PC-9 (cell line): ENCODE results near the gene DUSP18. TPM values are rescaled to one million over a fixed set of nuclear protein-coding genes. Genes with fewer than 3 reads are reported as not detected.

Experiments
- BruUV-seq: library from RNA; stranded (reverse); fragments of 400-500 nt; replicated peaks from 2 replicates; lab custom pipeline; 2021; lab: Mats Ljungman, UMichigan
- CTCF ChIA-PET: fragments of 300-600 bp; sonication (Branson Sonifier 250); formaldehyde crosslinking; loops from one replicate; lab custom pipeline; 2022; ENCODE audit warnings: antibody characterized with exemption; lab: Charles Lee
- POLR2A ChIA-PET: fragments of 300-600 bp; sonication (Branson Sonifier 250); formaldehyde crosslinking; loops from one replicate; lab custom pipeline; 2022; ENCODE audit warnings: antibody characterized with exemption; ENCODE audit not compliant: unreplicated experiment; lab: Charles Lee
- DNase-seq, 2 experiments: peaks; one replicate each; pipeline versions ENCODE4 v3.0.0 to v3.0.0-alpha.2; 2015 to 2022; ENCODE audit warnings: mixed read lengths in 1 of 2
- H2AFZ ChIP-seq: fragments of 200-600 bp; sonication (generic); 2 replicates; pipeline ENCODE4 v1.8.1; 2017; ENCODE audit warnings: antibody characterized with exemption
- H3F3A ChIP-seq: fragments of 200-600 bp; sonication (generic); 2 replicates; pipeline ENCODE4 v1.8.1; 2017; ENCODE audit warnings: antibody characterized with exemption, mild to moderate bottlenecking, low read depth; ENCODE audit not compliant: insufficient read depth
- H3K27ac ChIP-seq: fragments of 200-600 bp; sonication (generic); 2 replicates; pipeline ENCODE4 v1.6.1; 2016; ENCODE audit warnings: mixed run types
- H3K27me3 ChIP-seq: fragments of 200-600 bp; sonication (generic); 2 replicates; pipeline ENCODE4 v1.6.1; 2016; ENCODE audit warnings: low read depth, mixed run types; ENCODE audit not compliant: insufficient read depth
- H3K36me3 ChIP-seq: fragments of 200-600 bp; sonication (generic); 2 replicates; pipeline ENCODE4 v1.6.1; 2016; ENCODE audit warnings: low read depth, mixed run types
- H3K4me1 ChIP-seq: fragments of 200-600 bp; sonication (generic); replicated peaks from 2 replicates; pipeline ENCODE4 v1.6.1; 2016; ENCODE audit warnings: mixed run types; ENCODE audit not compliant: insufficient read depth
- H3K4me2 ChIP-seq: fragments of 200-600 bp; sonication (generic); 2 replicates; pipeline ENCODE4 v1.6.1; 2017; ENCODE audit warnings: mixed run types
- H3K4me3 ChIP-seq: fragments of 200-600 bp; sonication (generic); 2 replicates; pipeline ENCODE4 v1.6.1; 2016; ENCODE audit warnings: mixed run types
- H3K79me2 ChIP-seq: fragments of 200-600 bp; sonication (generic); 2 replicates; pipeline ENCODE4 v1.6.1; 2017; ENCODE audit warnings: low read depth, mixed run types
- H3K9me2 ChIP-seq: fragments of 200-600 bp; sonication (generic); 2 replicates; pipeline ENCODE4 v1.8.1; 2017; ENCODE audit warnings: mild to moderate bottlenecking; ENCODE audit not compliant: insufficient read depth
- H3K9me3 ChIP-seq: fragments of 200-600 bp; sonication (generic); 2 replicates; pipeline ENCODE4 v1.8.1; 2016; ENCODE audit warnings: low read depth; ENCODE audit not compliant: insufficient read depth
- H4K20me1 ChIP-seq: fragments of 200-600 bp; sonication (generic); 2 replicates; pipeline ENCODE4 v1.8.1; 2017; ENCODE audit not compliant: insufficient read depth
- CTCF ChIP-seq: fragments of 200-600 bp; sonication (generic); conservative IDR thresholded peaks from 2 replicates; pipeline ENCODE4 v1.6.1; 2017; ENCODE audit warnings: mixed run types, antibody characterized with exemption, mild to moderate bottlenecking, moderate library complexity
- EZH2 ChIP-seq: fragments of 200-600 bp; sonication (generic); IDR thresholded peaks from 2 replicates; pipeline ENCODE4 v1.8.0; 2017; ENCODE audit warnings: antibody characterized with exemption, low read depth
- intact Hi-C: fragments of 100-400 bp; cut with micrococcal nuclease; formaldehyde crosslinking; loops from one replicate; pipeline ENCODE4 v1.10.0; 2022; ENCODE audit not compliant: unreplicated experiment
- total RNA-seq: library from RNA; stranded (reverse); gene quantifications from 2 replicates; pipeline ENCODE4 v1.2.3, GENCODE V29; 2021

The DUSP18 gene
- total RNA-seq, 1 experiment from 2014 or later = 11.0 TPM

- Histone ChIP-seq H2AFZ (no peak overlapping the region), H3K9me3 (no peaks in the 10 kb centered on the region), H3F3A (peaks cover 4% of the 10 kb centered on the region; the same call in 1 of the 2 replicates), H3K4me3 (no peak overlapping the region), H3K36me3 (no peaks in the 10 kb centered on the region), H3K79me2 (no peaks in the 10 kb centered on the region), H3K27me3 (no peaks in the 10 kb centered on the region), H3K9me2 (no peaks in the 10 kb centered on the region), H3K4me2 (no peak overlapping the region), H3K27ac (no peak overlapping the region), H3K4me1 (peaks cover 14% of the 10 kb centered on the region), H4K20me1 (no peaks in the 10 kb centered on the region)
- CTCF ChIA-PET = no interaction called here
- intact Hi-C loops = no loop called here
- no TSS peak for BruUV-seq
- POLR2A ChIA-PET = interaction anchor here (0.6 kb wide), 1 partner anchor 26 kb away, joined by 11 read pairs; no protein-coding TSS in a partner anchor
- no peak for TF ChIP-seq CTCF
- no peak for TF ChIP-seq EZH2
- DNase-seq = no peak
These were observed 3.4 kb upstream of the DUSP18 start for GRCh38 chr22:30671071-30671470.

- Histone ChIP-seq H3K27me3 (no peaks in the 10 kb centered on the region), H3K9me3 (no peaks in the 10 kb centered on the region), H3K27ac (no peak overlapping the region), H3F3A (peaks cover 4% of the 10 kb centered on the region; the same call in 1 of the 2 replicates), H3K4me1 (peaks cover 14% of the 10 kb centered on the region), H3K4me3 (peak overlapping the region; percentile 65), H2AFZ (peak overlapping the region; percentile 91), H3K79me2 (no peaks in the 10 kb centered on the region), H3K4me2 (peak overlapping the region; percentile 79), H4K20me1 (no peaks in the 10 kb centered on the region), H3K36me3 (no peaks in the 10 kb centered on the region), H3K9me2 (no peaks in the 10 kb centered on the region)
- ChIA-PET POLR2A (no interaction called here), CTCF (interaction anchor here (0.5 kb wide), 1 partner anchor 1097 kb away, joined by 3 read pairs; no protein-coding TSS in a partner anchor)
- DNase-seq = no peak
- intact Hi-C loops = loop anchor here (2.0 kb wide), 1 partner anchor 26 kb away; the partner anchor contains the start of gene OSBP2
- no TSS peak for BruUV-seq
- TF ChIP-seq CTCF (no peak), EZH2 (no peak)
These were observed 673 bp upstream of the DUSP18 start for GRCh38 chr22:30668386-30668710.

GRCh38 chr22:30667107-30667493, 575 bp downstream of the DUSP18 start:
- TF ChIP-seq CTCF (no peak), EZH2 (no peak)
- H3K79me2 ChIP-seq = no peaks in the 10 kb centered on the region
- intact Hi-C loops = no loop called here
- no peaks in the 10 kb centered on the region for H3K27me3 ChIP-seq
- H3K4me2 ChIP-seq = peak overlapping the region; percentile 79
- H3K4me3 ChIP-seq = peak overlapping the region; percentile 65
- ChIA-PET POLR2A (interaction anchor here (0.5 to 0.7 kb wide), 2 partner anchors 47 to 301 kb away, joined by 6 to 25 read pairs; no protein-coding TSS in a partner anchor), CTCF (interaction anchor here (0.6 kb wide), 1 partner anchor 17 kb away, joined by 3 read pairs; no protein-coding TSS in a partner anchor)
- no peak for DNase-seq
- TSS peak; percentile 58 for BruUV-seq
- H3K36me3 ChIP-seq = no peaks in the 10 kb centered on the region
- H3F3A ChIP-seq = peaks cover 4% of the 10 kb centered on the region; the same call in 1 of the 2 replicates
- H3K9me3 ChIP-seq = no peaks in the 10 kb centered on the region
- no peaks in the 10 kb centered on the region for H3K9me2 ChIP-seq
- H3K27ac ChIP-seq = no peak overlapping the region
- H2AFZ ChIP-seq = peak overlapping the region; percentile 91
- peaks cover 14% of the 10 kb centered on the region for H3K4me1 ChIP-seq
- no peaks in the 10 kb centered on the region for H4K20me1 ChIP-seq
